ENCODE results near the gene TEPSIN.

TEPSIN gene, protein sequence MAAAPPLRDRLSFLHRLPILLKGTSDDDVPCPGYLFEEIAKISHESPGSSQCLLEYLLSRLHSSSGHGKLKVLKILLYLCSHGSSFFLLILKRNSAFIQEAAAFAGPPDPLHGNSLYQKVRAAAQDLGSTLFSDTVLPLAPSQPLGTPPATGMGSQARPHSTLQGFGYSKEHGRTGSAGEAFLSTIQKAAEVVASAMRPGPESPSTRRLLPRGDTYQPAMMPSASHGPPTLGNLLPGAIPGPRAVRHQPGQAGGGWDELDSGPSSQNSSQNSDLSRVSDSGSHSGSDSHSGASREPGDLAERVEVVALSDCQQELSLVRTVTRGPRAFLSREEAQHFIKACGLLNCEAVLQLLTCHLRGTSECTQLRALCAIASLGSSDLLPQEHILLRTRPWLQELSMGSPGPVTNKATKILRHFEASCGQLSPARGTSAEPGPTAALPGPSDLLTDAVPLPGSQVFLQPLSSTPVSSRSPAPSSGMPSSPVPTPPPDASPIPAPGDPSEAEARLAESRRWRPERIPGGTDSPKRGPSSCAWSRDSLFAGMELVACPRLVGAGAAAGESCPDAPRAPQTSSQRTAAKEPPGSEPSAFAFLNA

DNA sequence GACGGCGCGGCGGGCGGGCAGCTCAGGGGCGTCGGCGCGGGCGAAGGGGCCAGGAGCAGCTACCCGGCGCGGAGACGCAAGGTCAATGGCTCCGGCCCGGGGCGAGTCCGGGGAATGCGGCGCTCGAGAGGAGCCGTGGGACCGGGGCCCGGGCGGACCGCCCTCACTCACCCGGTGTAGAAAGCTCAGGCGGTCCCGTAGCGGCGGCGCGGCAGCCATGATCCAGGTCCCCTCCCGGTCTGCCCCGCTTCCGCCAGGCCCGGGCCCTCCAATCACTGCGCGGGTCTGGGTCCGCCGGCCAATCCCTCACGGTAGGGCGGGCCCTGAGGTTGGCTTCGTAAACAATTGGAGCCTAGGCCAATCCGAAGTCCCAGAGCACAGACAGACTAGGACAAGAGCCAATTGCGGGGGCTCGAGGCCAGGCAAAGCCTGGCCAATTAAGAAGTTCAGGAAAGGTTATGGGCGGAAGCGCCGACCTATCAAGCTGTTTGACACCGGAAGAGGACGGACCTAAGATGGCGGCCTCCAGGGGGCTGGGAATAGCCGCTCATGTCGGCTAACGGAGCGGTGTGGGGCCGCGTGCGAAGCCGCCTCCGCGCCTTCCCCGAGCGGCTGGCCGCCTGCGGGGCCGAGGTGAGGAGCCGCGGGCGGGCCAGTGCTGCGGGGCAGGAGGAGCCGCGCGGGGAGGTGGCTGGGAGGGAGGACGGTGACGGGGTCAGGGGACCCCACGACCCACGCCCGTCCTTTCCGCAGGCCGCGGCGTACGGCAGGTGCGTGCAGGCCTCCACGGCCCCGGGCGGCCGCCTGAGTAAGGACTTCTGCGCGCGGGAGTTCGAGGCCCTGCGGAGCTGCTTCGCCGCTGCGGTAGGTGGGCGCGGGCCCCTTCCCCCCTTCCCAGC lies at the start of gene TEPSIN, which contains the start of gene NDUFAF8:
TSS of gene TEPSIN (minus strand) at position 241 of the 899 bp plus-strand sequence. CDS start at position 219, 22 bp downstream.
TSS of gene NDUFAF8 (plus strand) at position 504 of the 899 bp plus-strand sequence. CDS start at position 550, 46 bp downstream.
- ATAC-seq (replicated peaks) (peak; percentile 93 to 94), DNase-seq (peak; percentile 96)
- peaks cover 35 to 60% of the 10 kb centered on the region in 2 donors for H3K4me1 Mint-ChIP-seq
- H3K9me3 Mint-ChIP-seq: no peaks in the 10 kb centered on the region
- peaks cover 22 to 36% of the 10 kb centered on the region in 2 donors for H3K36me3 Mint-ChIP-seq
- peak within 1 kb of the TSS; percentile 94 to 97 for H3K4me3 Mint-ChIP-seq
- H3K27me3 Mint-ChIP-seq: no peaks in the 10 kb centered on the region
- peak within 1 kb of the TSS; percentile 99 for H3K27ac Mint-ChIP-seq

DNA sequence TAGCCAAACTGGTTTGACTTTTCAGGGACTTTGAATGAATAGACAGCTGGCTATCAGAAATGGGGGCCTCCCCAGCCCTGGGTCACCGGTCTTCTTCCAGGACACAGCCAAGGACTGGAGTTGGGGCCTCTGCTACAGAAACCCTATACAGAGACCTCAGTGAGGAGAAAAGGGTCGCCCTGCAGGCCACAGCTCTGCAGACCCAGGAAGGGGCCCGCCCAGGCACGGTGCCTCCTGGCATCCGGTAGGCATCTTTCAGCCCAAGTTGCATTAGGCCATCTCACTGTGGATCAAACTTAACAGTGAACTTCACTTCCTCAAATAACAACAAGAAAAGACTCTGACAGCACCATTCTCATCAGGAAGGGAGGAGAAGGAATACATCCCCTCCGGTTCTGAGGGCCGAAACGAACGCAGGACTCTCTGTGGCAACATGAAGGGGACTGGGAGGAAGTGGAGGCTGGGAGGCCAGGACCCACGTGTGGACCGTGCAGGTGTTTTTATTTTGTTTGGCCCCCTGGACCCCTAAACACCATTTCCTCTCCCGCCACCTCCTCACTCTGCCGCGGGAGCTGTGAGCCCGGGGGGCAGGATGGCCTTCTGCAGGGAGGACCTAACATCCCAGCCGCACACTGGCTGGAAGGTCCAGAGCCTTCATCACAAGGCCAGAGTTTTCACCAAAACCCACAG lies 49.0 kb upstream of the TEPSIN start:
- Mint-ChIP-seq H3K9me3 (no peaks in the 10 kb centered on the region), H3K4me3 (no peak overlapping the region), H3K27ac (no peak overlapping the region), H3K36me3 (peaks cover 33 to 39% of the 10 kb centered on the region in 2 donors), H3K4me1 (peaks cover 30 to 53% of the 10 kb centered on the region in 2 donors), H3K27me3 (no peaks in the 10 kb centered on the region)
- no peak for ATAC-seq (replicated peaks)
- DNase-seq: no peak

DNA sequence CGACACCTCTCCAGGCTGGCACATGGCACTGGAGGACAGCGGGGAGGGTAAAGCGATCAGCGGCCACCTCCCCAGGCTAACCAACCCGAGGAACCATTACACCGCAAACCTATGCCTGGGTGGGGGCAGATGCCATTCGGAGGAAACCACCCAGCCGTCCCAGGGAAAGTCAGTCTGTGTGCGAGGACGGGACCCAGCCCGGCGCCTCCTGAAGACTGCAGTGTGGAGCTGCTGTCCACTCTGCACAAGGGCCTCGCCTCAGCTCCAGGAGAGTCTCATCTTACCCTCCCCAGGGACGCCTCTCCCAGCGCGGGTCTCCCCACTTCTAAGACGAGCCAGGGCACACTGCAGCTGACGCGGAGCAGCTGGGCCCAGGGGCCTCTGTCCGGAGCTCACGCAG lies 48.3 kb upstream of the TEPSIN start:
- ATAC-seq (replicated peaks): no peak
- H3K36me3 Mint-ChIP-seq: peaks cover 33 to 42% of the 10 kb centered on the region in 2 donors
- no peak for DNase-seq
- H3K27me3 Mint-ChIP-seq: no peaks in the 10 kb centered on the region
- H3K4me3 Mint-ChIP-seq: no peak overlapping the region
- peak overlapping the region; percentile 86 for H3K27ac Mint-ChIP-seq
- no peaks in the 10 kb centered on the region for H3K9me3 Mint-ChIP-seq
- H3K4me1 Mint-ChIP-seq: peaks cover 29 to 47% of the 10 kb centered on the region in 2 donors

DNA sequence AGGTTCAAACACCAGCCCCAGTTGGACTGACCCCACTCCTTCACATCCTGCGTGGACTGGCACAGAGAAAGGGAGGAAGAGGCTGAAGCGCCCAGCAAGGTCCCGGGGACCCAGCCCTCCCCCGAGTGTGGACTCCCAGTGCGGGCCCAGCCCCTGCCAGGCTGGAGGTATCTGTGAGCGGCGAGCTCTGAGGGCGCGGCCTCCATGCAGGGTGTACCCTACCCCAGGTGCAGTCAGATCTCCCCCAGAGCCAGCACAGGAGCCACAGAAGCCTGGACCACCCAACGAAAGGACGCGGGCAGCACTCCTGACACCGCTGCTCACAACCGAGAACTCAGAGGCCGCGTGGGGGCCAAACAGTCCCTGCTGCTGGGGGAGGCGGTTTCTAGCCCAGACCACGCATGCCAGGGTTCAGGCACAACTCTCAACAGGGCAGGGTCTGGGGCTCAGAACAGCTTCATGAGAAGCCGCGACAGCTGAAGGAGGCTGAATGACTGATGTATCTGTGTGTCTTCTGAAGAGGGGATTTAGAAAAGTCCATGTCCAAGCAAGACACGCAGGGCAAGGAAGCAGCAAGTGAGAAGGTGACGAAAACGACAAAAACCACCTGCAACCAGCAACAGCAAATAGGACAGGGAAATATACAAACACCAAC lies 47.8 kb upstream of the TEPSIN start:
- Mint-ChIP-seq H3K4me3 (peak overlapping the region; percentile 90 to 95), H3K36me3 (peaks cover 31 to 45% of the 10 kb centered on the region in 2 donors), H3K9me3 (no peaks in the 10 kb centered on the region), H3K27ac (peak overlapping the region; percentile 97), H3K27me3 (no peaks in the 10 kb centered on the region), H3K4me1 (peaks cover 27 to 43% of the 10 kb centered on the region in 2 donors)
- DNase-seq (no peak), ATAC-seq (replicated peaks) (no peak)

DNA sequence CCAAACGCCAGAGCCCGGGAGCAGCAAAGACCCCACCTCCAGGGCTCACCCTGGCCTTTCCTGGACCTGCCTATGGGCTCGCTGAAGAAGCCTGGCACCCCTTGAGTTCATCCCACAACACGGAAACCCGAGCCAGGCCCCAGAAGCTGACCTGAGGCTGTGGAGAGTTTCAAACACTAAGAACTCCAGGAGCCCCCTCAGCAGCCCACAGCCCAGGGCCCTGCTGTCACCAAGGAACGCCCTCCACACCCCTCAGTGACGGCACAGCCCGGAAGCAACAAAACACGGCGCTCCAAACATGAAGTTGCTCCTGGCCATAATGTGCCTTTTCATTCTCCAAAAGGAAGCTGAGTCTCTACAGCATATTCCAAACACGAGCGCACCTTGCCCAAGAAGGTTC lies 47.0 kb upstream of the TEPSIN start:
- H3K4me3 Mint-ChIP-seq: peak overlapping the region; percentile 90 to 95
- peaks cover 29 to 46% of the 10 kb centered on the region in 2 donors for H3K36me3 Mint-ChIP-seq
- H3K9me3 Mint-ChIP-seq: no peaks in the 10 kb centered on the region
- DNase-seq (no peak), ATAC-seq (replicated peaks) (peak in 1 of 2 donors; percentile 13)
- no peaks in the 10 kb centered on the region for H3K27me3 Mint-ChIP-seq
- peaks cover 23 to 36% of the 10 kb centered on the region in 2 donors for H3K4me1 Mint-ChIP-seq
- H3K27ac Mint-ChIP-seq: peak overlapping the region; percentile 97

DNA sequence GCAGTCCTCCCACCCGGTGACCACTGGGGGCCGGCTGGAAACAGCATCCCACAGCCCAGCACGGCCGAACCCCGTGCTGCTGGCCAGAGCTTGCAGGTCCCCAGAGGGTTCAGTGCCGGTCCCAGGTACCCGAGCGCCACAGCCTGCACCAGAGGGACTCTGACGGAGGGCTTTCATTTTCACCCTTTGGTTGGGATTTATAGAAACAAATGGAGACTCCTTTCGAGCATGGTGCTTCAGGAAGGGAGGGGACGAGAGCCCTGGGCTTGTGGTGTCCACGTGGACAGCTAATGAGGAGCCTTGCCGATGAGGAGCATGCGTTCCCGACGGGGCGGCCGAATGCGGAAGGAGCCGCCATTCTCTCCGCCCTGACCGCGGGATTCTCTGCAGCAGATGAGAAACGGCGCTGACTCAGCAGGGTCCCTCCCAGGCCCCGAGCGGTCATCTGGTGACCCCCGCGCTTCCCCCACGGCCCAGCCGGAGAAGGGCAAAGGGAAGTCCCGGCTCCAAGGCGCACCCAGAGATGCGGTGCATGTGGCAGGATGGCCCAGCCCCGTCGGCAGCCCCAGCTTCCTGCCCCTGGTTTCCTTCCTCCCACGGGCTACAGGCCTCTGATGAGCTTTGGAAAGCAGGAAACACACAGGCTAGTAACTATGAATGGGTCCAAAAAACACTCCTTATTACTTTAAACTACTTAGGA lies 46.5 kb upstream of the TEPSIN start:
- Mint-ChIP-seq H3K4me1 (peaks cover 21 to 34% of the 10 kb centered on the region in 2 donors), H3K27ac (peak overlapping the region; percentile 97), H3K9me3 (no peaks in the 10 kb centered on the region), H3K36me3 (peaks cover 29 to 48% of the 10 kb centered on the region in 2 donors), H3K27me3 (no peaks in the 10 kb centered on the region), H3K4me3 (peak overlapping the region; percentile 90 to 95)
- ATAC-seq (replicated peaks): peak; percentile 82
- peak; percentile 51 for DNase-seq

DNA sequence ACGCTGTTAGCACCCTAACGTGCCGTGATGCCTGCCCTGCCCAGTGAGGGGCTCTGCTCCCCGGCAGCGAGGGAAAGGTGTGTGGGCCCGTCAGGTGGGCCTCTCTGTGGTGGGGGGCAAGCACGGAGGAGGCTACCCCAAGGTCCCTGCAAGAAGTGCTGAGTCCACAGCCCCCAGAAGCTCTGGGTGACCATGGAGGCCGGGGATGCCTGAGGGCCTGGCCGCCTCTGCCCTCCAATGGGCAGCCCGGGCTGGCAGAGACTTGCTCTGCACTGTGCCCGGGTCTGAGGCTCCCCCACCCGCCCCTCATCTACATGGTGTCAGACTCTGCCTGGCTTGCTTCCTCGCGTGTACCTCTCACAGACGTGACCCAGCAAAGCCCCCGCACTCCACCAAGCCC lies 44.0 kb upstream of the TEPSIN start:
- Mint-ChIP-seq H3K9me3 (no peaks in the 10 kb centered on the region), H3K4me3 (no peak overlapping the region), H3K36me3 (peaks cover 37 to 50% of the 10 kb centered on the region in 2 donors), H3K27ac (no peak overlapping the region), H3K27me3 (no peaks in the 10 kb centered on the region), H3K4me1 (peaks cover 19 to 33% of the 10 kb centered on the region in 2 donors)
- DNase-seq: no peak
- no peak for ATAC-seq (replicated peaks)

DNA sequence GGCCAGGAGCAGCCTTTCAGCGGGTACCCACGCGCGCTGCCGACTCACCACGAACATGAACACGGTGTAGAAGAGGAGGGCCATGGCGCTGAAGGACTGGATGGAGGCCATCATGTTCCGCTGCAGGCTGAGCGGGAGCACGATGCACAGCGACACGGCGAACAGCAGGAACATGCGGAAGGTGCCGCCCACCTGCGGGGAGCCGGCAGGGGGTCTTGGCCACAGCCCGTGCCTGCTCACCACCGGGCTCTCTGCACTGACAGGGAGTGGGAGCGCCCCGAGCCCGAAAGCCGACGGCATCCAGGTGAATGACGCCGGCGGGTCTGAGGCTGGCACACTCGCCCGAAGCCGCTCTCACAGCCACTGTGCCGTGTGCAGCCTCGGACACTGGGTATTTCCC lies 43.3 kb upstream of the TEPSIN start:
- no peaks in the 10 kb centered on the region for H3K27me3 Mint-ChIP-seq
- H3K36me3 Mint-ChIP-seq: peaks cover 36 to 49% of the 10 kb centered on the region in 2 donors
- DNase-seq: no peak
- H3K4me1 Mint-ChIP-seq: peaks cover 20 to 30% of the 10 kb centered on the region in 2 donors
- no peaks in the 10 kb centered on the region for H3K9me3 Mint-ChIP-seq
- H3K27ac Mint-ChIP-seq: no peak overlapping the region
- no peak for ATAC-seq (replicated peaks)
- H3K4me3 Mint-ChIP-seq: no peak overlapping the region

DNA sequence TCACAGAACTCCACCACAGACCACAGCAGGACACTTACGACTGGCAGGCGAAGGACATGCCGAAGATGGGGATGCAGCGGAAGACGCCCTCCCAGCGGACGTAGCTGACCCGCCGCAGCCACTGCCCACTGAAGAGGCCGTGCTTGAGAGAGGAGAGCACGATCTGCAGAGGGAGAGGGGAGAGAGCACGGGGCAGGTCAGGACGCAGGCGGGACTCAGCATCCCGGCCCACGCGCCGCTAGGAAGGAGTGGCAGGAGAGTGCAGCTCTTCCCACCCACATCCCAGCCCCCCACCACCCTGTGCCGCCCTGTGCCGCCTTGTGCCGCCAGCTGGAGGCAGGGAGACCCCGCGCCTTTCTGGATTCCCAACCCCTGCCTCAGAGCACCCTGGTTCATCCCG lies 41.7 kb upstream of the TEPSIN start:
- ATAC-seq (replicated peaks): no peak
- no peak for DNase-seq
- H3K4me3 Mint-ChIP-seq: no peak overlapping the region
- H3K4me1 Mint-ChIP-seq: peaks cover 13 to 14% of the 10 kb centered on the region in 2 donors
- H3K9me3 Mint-ChIP-seq: no peaks in the 10 kb centered on the region
- H3K27me3 Mint-ChIP-seq: no peaks in the 10 kb centered on the region
- no peak overlapping the region for H3K27ac Mint-ChIP-seq
- H3K36me3 Mint-ChIP-seq: peaks cover 42 to 54% of the 10 kb centered on the region in 2 donors

DNA sequence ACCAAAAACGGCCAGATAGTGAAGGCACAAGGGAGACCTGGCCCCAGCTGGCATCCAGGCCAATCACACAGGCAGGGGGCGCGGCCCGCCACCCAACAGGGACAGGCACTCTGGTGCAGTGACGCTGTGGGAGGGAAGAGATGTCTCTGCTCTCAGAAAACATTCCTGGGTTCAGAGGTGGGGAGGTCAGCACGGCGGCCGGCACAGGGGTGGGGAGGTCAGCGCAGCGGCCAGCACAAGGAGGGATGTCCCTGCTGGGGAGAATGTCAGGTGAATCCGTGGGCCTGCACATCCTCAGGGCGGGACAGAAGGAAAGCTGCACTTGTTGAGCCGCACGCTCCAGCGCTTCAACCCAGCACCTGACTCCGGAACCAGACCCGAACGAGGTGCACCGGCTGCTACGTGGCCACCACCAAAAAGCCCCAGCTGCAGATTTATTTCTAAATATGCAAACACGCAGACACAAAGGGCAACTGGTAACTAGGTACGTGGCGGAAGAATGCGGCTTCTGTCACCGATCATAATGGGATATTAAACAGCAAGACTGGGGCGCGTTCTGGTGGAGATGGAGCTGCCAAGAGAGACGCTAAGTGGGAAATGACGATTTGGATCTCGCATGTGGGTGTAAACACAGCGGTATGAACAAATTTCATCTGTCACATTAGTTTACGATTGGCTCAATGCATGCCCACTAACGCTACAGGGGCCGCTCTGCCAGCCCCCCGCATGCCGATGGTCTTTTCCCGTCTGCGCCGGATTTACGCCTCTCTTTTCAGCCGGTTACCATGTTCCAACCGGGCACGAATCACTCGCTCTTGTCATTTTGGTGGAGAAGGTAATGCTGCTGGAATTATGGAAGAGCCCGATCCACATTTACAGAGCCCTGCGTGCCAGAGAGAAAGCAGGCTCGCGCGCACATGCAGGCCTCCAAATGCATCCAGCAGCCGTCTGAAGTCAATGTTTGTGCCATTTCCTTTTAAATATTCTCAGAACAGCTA lies 40.7 kb upstream of the TEPSIN start:
- peaks cover 45 to 55% of the 10 kb centered on the region in 2 donors for H3K36me3 Mint-ChIP-seq
- peaks cover 4 to 6% of the 10 kb centered on the region in 2 donors for H3K4me1 Mint-ChIP-seq
- no peaks in the 10 kb centered on the region for H3K9me3 Mint-ChIP-seq
- no peak overlapping the region for H3K27ac Mint-ChIP-seq
- DNase-seq: no peak
- no peak for ATAC-seq (replicated peaks)
- no peaks in the 10 kb centered on the region for H3K27me3 Mint-ChIP-seq
- H3K4me3 Mint-ChIP-seq: no peak overlapping the region

DNA sequence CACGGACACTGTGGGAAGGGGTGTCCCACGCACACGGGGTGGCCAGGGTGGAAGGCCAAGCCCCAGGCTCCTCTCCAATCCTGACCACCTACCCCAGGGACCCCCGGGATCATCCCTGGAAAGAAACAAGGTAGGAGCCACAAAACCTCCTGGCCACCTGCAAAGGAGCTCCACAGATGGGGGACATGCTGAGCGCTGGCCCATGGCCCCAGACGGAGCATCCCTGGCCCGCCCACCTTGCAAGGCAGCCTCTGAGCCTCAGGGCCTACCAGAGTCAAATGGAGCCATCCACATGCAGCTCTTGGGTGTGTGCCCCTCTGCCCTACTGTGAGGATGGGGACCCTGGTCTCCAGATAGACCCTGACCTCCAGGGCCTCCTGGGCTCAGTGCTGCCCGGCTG lies 40.0 kb upstream of the TEPSIN start:
- no peak for ATAC-seq (replicated peaks)
- Mint-ChIP-seq H3K36me3 (peaks cover 46 to 58% of the 10 kb centered on the region in 2 donors), H3K9me3 (no peaks in the 10 kb centered on the region)

More for the DNA sequence above, 40.0 kb upstream of the TEPSIN start:
- no peak overlapping the region for H3K4me3 Mint-ChIP-seq
- no peak for DNase-seq
- H3K27me3 Mint-ChIP-seq: no peaks in the 10 kb centered on the region
- peaks cover 4 to 6% of the 10 kb centered on the region in 2 donors for H3K4me1 Mint-ChIP-seq
- no peak overlapping the region for H3K27ac Mint-ChIP-seq
